Fibroblast of peridontal ligament (primary cell): ENCODE data around the gene PRKAG2.
A peak's percentile ranks its signal among the peaks of the same experiment; 100 is the strongest.

ENCODE experiments used
- DNase-seq: peaks from one replicate; pipeline ENCODE4 v3.0.0-alpha.2; 2010; ENCODE audit errors: extremely low read depth

Gene PRKAG2

GRCh38 chr7:151590850-151591771 is 285.8 kb downstream of the PRKAG2 start:
- DNase-seq = no peak

DNA sequence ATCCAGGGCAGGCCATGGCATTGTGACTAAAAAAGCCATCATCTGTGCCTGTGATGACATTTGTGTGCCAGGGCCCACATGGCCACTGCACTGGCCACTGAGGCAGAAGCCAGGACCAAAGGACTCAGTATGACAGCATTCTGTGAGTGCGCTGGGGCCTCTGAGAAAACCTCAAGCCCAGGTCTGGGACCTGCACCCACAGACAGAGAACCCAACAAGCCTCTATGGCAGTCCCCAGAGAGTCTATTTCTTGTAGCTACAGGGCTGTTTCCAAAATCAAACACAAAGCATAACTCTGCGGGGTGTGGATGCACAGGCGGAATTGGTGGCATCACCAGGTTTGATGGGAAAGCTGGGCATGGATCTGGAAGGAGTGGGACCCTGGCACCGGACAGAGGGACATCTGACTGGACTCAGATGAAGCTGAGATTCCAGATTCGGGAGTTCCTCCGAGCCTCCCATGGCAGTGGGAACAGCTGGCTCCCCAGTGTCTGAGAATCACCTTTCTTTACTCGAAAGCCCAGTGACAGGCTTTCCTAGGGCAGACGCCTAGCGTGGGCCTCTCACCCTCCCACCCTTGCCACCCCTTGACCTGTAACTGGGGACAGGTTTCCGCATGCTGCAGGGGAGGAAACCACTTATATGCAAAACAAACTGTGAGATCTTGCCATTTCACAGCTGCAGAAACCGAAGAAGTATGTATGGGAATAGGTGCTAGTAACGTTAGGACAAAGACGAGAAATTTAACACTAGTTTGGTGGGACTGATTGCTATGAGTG is 286.7 kb downstream of the PRKAG2 start:
- no peak for DNase-seq

GRCh38 chr7:151588982-151589381 is 287.9 kb downstream of the PRKAG2 start:
- no peak for DNase-seq

- DNase-seq = no peak
These were observed 290.2 kb downstream of the PRKAG2 start for GRCh38 chr7:151586531-151587260.

DNA sequence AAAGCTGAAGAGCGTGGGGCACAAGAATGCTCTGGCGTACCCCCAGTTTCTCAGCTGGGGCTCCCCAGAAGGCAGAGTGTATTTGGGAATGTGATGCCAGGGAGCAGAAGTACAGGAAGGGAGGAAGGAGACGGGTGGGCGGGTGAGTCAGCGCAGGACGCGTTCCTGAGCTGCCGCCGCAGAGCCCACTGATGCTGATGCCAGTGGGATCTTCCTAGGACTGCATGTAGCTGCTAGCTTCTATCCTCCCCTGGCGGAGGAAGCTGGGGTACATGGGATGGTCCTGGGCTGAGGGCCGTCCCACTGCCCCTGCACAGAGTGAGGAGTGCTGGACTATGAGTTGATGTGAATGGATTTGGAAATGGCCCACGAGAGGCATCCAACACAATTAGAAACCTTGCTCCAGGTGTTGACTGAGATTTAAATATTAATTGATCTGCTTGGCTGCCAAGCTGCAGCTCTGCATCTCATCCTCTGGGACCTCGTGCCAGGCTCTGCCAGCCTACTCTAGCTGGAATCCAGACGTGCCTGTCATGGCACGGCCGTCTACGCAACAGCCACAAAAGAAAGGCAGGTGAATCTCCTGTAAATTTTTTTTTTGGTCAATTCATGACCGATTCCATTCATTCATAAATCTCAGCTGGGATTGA is 291.0 kb downstream of the PRKAG2 start:
- DNase-seq = no peak

GRCh38 chr7:151581741-151582140 is 295.2 kb downstream of the PRKAG2 start:
- DNase-seq = no peak

- peak; percentile 24 for DNase-seq
These were observed 297.3 kb downstream of the PRKAG2 start for GRCh38 chr7:151579644-151580043.

DNA sequence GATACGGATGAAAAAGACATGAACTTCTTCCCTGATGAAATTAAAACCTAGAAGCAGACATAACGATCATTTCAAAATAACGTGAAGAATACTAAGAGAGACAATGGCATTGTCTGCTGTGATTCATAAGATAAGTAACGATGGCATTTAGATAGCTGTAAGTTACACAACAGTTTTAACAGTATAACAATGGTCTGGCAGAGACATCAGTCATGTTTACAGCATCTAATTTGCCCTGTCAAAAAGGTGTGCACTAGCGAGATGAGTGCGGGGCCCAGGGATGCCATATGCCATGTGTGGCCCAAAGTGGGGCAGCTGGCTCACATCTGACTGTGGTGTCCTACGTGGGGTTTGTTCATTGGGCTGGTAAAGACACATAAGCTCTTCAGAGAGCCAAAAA is 301.5 kb downstream of the PRKAG2 start:
- no peak for DNase-seq

DNA sequence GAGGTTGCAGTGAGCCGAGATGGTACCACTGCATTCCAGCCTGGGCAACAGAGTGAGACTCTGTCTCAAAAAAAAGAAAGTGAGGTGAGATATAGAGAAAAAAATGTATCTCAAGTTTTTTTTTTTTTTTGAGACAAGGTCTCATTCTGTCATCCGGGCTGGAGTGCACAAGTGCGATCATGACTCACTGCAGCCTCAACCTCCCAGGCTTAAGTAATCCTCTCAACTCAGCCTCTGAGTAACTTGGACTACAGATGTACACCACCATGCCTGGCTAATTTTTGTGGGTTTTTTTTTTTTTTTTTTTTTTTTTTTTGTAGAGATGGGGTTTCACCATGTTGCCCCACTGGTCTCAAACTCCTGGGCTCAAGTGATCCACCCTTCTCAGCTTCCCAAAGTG is 303.9 kb downstream of the PRKAG2 start:
- DNase-seq = peak; percentile 69

- DNase-seq = peak; percentile 81
These were observed 304.8 kb downstream of the PRKAG2 start for GRCh38 chr7:151572136-151572535.

DNA sequence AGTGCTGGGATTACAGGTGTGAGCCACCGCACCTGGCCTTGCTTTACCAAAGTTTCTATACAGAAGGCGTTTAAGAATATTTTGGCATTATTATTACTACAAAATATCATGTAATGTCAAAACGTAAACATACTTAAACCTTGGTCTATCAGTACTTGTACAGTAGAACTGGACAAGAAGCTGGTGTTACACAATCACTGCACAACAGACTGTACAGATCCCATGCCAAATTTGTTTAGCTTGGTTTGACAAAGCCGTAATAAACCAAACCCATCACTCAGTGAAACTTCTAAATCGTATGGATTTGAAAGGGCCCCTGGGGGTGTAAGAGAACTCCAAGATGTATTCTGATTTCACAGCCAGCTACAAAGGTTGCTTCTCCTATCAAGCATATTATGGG is 305.4 kb downstream of the PRKAG2 start:
- no peak for DNase-seq

- peak; percentile 79 for DNase-seq
These were observed 306.5 kb downstream of the PRKAG2 start for GRCh38 chr7:151570366-151570915.

DNA sequence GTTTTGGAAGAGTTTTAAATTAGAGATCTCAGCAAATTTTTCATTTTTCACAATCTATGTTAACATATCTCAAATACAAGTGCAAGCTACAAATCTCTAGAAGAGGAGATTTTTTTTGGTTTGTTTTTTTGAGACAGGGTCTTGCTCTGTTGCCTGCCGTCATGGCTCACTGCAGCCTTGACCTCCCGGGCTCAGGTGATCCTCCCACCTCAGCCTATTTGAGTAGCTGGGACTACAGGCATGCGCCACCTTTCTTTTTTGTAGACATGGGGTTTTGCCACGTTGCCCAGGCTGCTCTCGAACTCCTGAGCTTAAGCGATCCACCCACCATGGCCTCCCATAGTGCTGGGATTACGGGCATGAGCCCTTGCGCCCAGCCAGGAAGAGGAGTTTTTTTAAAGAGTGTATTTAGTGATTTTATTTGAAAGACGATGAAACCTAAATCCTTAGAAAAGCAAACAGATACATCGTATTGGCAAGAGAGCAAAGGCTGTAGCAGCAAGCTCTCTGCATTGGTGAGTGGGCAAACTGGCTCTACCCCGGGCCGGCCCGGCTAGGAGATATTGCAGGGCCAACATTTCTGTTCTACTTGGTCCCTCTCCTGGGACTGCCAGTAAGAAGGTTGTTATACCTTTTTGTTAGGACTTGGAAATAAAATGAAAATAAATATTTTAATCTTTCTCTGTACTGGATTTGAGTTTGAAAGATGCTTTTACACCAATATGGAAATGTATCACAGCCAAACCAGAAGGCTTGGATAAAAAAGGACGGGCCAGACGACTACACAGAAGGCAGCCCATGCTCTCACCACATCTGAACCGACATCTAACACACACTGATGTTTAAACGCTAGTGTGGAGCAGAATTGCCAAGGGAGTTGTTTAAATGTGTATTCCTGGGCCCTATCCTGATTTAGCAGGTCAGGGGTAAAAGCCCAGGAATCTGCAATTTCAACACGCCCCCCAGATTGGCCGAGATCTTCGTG is 307.7 kb downstream of the PRKAG2 start:
- no peak for DNase-seq

GRCh38 chr7:151566897-151567320 is 310.0 kb downstream of the PRKAG2 start:
- peak; percentile 67 for DNase-seq

- no peak for DNase-seq
These were observed 311.4 kb downstream of the PRKAG2 start for GRCh38 chr7:151565541-151565940.

DNA sequence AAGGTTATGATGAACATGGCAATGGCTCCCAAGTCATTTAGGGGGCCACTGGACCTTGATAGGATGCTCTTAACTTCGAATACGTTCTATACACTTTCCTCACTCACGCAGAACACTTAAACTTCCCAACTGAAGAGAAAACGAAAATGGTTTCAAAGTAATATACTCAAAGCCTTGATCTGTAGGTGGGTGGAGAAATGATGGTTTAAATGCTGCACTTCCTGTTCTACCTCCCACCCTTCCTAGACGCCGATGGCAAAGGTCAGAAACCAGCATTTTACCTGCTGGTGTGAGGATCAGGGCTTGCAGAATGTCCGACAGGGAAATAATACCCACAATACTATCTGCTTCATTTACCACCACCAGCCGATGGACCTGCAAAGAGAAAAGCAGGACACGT is 316.7 kb downstream of the PRKAG2 start:
- DNase-seq = no peak

GRCh38 chr7:151559557-151560183 is 317.2 kb downstream of the PRKAG2 start:
- DNase-seq = no peak

DNA sequence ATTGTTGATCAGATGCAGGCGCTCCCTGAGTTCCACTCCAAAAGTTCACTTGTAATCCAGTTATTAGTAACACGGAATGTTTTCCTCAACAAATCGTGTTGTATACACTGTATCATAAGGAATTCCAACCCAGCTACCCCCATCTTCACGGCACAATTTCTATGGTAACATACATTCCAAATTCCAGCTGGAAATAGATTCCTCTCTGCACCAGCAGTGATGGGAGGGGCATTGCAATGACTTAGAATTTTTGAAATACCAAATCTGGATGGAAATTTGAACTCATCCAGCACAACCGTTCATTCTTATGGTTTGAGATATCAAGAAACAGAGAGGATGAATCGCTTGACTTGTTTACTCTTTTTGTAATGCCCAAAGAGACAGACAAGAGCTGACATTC is 318.3 kb downstream of the PRKAG2 start:
- DNase-seq = peak; percentile 70

DNA sequence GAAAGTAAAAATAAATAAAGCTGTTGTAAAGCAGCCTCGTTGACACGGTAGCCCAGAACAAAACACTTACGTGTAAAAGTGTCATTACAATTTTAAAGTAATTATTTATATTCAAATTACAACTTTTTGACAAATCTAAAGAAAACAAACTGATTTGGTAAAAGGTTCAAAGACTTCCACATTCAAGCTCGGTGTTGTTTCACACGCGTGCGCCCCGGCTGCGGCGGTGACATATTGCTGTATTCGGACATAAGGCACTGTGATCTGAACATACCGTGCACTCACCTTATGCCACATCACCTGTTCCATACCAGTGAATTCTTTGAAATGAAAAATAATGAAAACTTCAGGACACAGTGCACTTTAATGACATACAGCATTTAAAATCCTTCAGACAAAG is 320.3 kb downstream of the PRKAG2 start:
- no peak for DNase-seq

DNA sequence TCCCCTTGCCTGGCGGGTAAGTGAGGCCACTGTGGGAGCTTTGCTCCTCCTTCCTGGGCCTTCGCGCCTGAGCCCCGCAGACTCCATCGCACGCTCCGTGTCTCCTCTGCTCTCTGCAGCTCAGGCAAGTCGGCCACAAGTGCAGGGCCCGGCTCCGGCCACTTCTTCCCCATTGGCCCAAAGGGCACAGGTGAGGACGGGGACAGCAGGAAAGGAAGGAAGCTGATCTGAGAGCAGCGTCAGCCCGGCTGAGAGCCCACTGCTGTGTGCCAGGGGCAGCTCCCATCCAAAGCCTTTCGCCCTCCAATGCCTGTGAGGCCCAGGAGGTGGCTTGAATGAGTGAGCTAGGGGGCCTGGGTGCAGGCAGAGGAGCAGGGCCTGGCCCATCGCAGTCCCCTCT is 323.6 kb downstream of the PRKAG2 start:
- no peak for DNase-seq
